Neuronal stem cell (in vitro differentiated cells): ENCODE measurements around the gene ROBO3.

Experiments used
- DNase-seq: peaks from one replicate; pipeline ENCODE4 v3.0.0-alpha.2; 2013; ENCODE audit warnings: low spot score
- H2AFZ ChIP-seq: one replicate; pipeline ENCODE4 v1.6.1; 2013; ENCODE audit warnings: mild to moderate bottlenecking, low read length, inconsistent platforms
- H2AK5ac ChIP-seq: 2 replicates; pipeline ENCODE4 v1.6.1; 2013; ENCODE audit warnings: low read depth, mild to moderate bottlenecking, inconsistent platforms, low read length, moderate library complexity, mixed read lengths
- H2BK120ac ChIP-seq: 2 replicates; pipeline ENCODE4 v1.6.1; 2013; ENCODE audit warnings: low read depth, mild to moderate bottlenecking, inconsistent platforms, low read length, moderate library complexity, mixed read lengths
- H2BK12ac ChIP-seq: one replicate; pipeline ENCODE4 v1.6.1; 2013; ENCODE audit warnings: low read length, inconsistent platforms
- H2BK15ac ChIP-seq: 2 replicates; pipeline ENCODE4 v1.6.1; 2013; ENCODE audit warnings: mild to moderate bottlenecking, low read length, inconsistent platforms, mixed read lengths
- H2BK5ac ChIP-seq: one replicate; pipeline ENCODE4 v1.6.1; 2013; ENCODE audit warnings: inconsistent platforms, mild to moderate bottlenecking, low read length, moderate library complexity
- H3K14ac ChIP-seq: one replicate; pipeline ENCODE4 v1.6.1; 2013; ENCODE audit warnings: low read length, inconsistent platforms
- H3K18ac ChIP-seq: 2 replicates; pipeline ENCODE4 v1.6.1; 2013; ENCODE audit warnings: low read length, inconsistent platforms
- H3K23ac ChIP-seq: 2 replicates; pipeline ENCODE4 v1.6.1; 2013; ENCODE audit warnings: low read depth, mild to moderate bottlenecking, mixed read lengths, low read length, inconsistent platforms; ENCODE audit not compliant: poor library complexity
- H3K27ac ChIP-seq: replicated peaks from 3 replicates; pipeline ENCODE4 v1.5.1; 2013; ENCODE audit warnings: low read length, inconsistent platforms
- H3K27me3 ChIP-seq, 3 experiments: 2 replicates each; pipeline ENCODE4 v1.6.1; 2013; ENCODE audit warnings: low read length in 3 of 3, mild to moderate bottlenecking in 2 of 3, inconsistent platforms in 1 of 3, low read depth in 1 of 3, mixed read lengths in 1 of 3, moderate library complexity in 1 of 3; ENCODE audit not compliant: control insufficient read depth in 3 of 3, insufficient read depth in 3 of 3
- H3K36me3 ChIP-seq, 2 donors: replicated peaks in 1 of 2; 2 replicates each; pipeline ENCODE4 v1.6.1; 2013; ENCODE audit warnings: low read length in 2 of 2; ENCODE audit not compliant: control insufficient read depth in 2 of 2, insufficient read depth in 2 of 2
- H3K4ac ChIP-seq: 2 replicates; pipeline ENCODE4 v1.6.1; 2013; ENCODE audit warnings: inconsistent platforms, mild to moderate bottlenecking, low read length, moderate library complexity
- H3K4me1 ChIP-seq, 2 donors: 1 replicate in 1 of 2; 2 replicates in 1 of 2; pipeline ENCODE4 v1.6.1; 2013; ENCODE audit warnings: low read length in 2 of 2, low read depth in 1 of 2; ENCODE audit not compliant: control insufficient read depth in 2 of 2, insufficient read depth in 1 of 2
- H3K4me2 ChIP-seq: one replicate; pipeline ENCODE4 v1.6.1; 2013; ENCODE audit warnings: mild to moderate bottlenecking, low read length, inconsistent platforms; ENCODE audit not compliant: insufficient read depth, poor library complexity, severe bottlenecking
- H3K4me3 ChIP-seq, 2 donors: 2 replicates each; pipeline ENCODE4 v1.5.1; 2013; ENCODE audit warnings: low read length in 2 of 2, mild to moderate bottlenecking in 2 of 2, inconsistent platforms in 1 of 2, moderate library complexity in 1 of 2
- H3K79me1 ChIP-seq: one replicate; pipeline ENCODE4 v1.6.1; 2013; ENCODE audit warnings: low read depth, mild to moderate bottlenecking, inconsistent platforms, low read length, moderate library complexity
- H3K9ac ChIP-seq: one replicate; pipeline ENCODE4 v1.6.1; 2013; ENCODE audit warnings: mild to moderate bottlenecking, low read depth, low read length, inconsistent platforms; ENCODE audit not compliant: poor library complexity
- H3K9me3 ChIP-seq, 2 donors: replicated peaks in 1 of 2; 2 replicates each; pipeline versions ENCODE3 to v1.6.1; 2013; ENCODE audit warnings: low read length in 2 of 2, mild to moderate bottlenecking in 2 of 2, inconsistent platforms in 1 of 2, low read depth in 1 of 2, mixed read lengths in 1 of 2, moderate library complexity in 1 of 2; ENCODE audit not compliant: control insufficient read depth in 2 of 2, insufficient read depth in 1 of 2
- H4K8ac ChIP-seq: one replicate; pipeline ENCODE4 v1.6.1; 2013; ENCODE audit warnings: low read depth, mild to moderate bottlenecking, inconsistent platforms, low read length, moderate library complexity
- H4K91ac ChIP-seq: one replicate; pipeline ENCODE4 v1.6.1; 2013; ENCODE audit warnings: low read length, low read depth, mild to moderate bottlenecking, inconsistent platforms; ENCODE audit not compliant: poor library complexity
- WGBS, 2 donors: extraction: QIAGEN DNeasy Blood & Tissue Kit; methylation state at CpG; one replicate each; pipeline ENCODE4 v1.1.7; 2013; ENCODE audit warnings: missing lambda C conversion rate in 2 of 2, mixed read lengths in 1 of 2; ENCODE audit not compliant: insufficient read length in 2 of 2, insufficient replicate concordance in 1 of 2; ENCODE audit errors: extremely low coverage in 2 of 2; 5-methylcytosine and 5-hydroxymethylcytosine counted together

Gene ROBO3

GRCh38 chr11:124823512-124824376 is 41.5 kb upstream of the ROBO3 start:
- Histone ChIP-seq H3K27ac (no peak overlapping the region), H3K9ac (no peak overlapping the region), H2BK15ac (no peak overlapping the region), H3K4me2 (no peak overlapping the region), H4K8ac (no peak overlapping the region), H3K9me3 (peaks cover 0 to 4% of the 10 kb centered on the region in 2 donors), H2AK5ac (no peak overlapping the region), H2BK5ac (no peak overlapping the region), H3K36me3 (no peaks in the 10 kb centered on the region), H3K27me3 (peaks cover 0 to 36% (median 0%) of the 10 kb centered on the region in 3 experiments), H3K14ac (no peak overlapping the region), H3K23ac (no peak overlapping the region), H2BK12ac (no peak overlapping the region), H3K79me1 (no peaks in the 10 kb centered on the region), H4K91ac (no peak overlapping the region), H2BK120ac (no peak overlapping the region), H3K4me3 (no peak overlapping the region), H2AFZ (no peak overlapping the region), H3K4ac (no peak overlapping the region), H3K18ac (no peak overlapping the region), H3K4me1 (peaks cover 0 to 1% of the 10 kb centered on the region in 2 donors)
- no CpG with 5 or more reads among the region's 8 CpGs for WGBS, 2 donors
- no peak for DNase-seq

GRCh38 chr11:124825876-124826275 is 39.4 kb upstream of the ROBO3 start:
- Histone ChIP-seq H3K9ac (no peak overlapping the region), H2AFZ (no peak overlapping the region), H2BK5ac (no peak overlapping the region), H3K27ac (no peak overlapping the region), H3K9me3 (peaks cover 0 to 4% of the 10 kb centered on the region in 2 donors), H4K91ac (no peak overlapping the region), H4K8ac (no peak overlapping the region), H3K18ac (no peak overlapping the region), H2AK5ac (no peak overlapping the region), H3K4ac (no peak overlapping the region), H3K27me3 (peaks cover 0 to 34% (median 0%) of the 10 kb centered on the region in 3 experiments), H3K4me1 (peaks cover 0 to 1% of the 10 kb centered on the region in 2 donors), H2BK120ac (no peak overlapping the region), H3K4me2 (no peak overlapping the region), H3K4me3 (no peak overlapping the region), H3K79me1 (no peaks in the 10 kb centered on the region), H3K23ac (no peak overlapping the region), H3K36me3 (no peaks in the 10 kb centered on the region), H2BK15ac (no peak overlapping the region), H3K14ac (no peak overlapping the region), H2BK12ac (no peak overlapping the region)
- no CpG with 5 or more reads among the region's 3 CpGs for WGBS, 2 donors
- DNase-seq, result no peak

- peaks cover 0 to 35% (median 0%) of the 10 kb centered on the region in 3 experiments for H3K27me3 ChIP-seq
- no peak overlapping the region for H3K27ac ChIP-seq
- no peak overlapping the region for H2BK5ac ChIP-seq
- H3K9me3 ChIP-seq, result no peaks in the 10 kb centered on the region
- DNase-seq, result no peak
- no peak overlapping the region for H2BK12ac ChIP-seq
- no peak overlapping the region for H4K8ac ChIP-seq
- no peak overlapping the region for H3K14ac ChIP-seq
- H3K23ac ChIP-seq, result no peak overlapping the region
- H3K4me1 ChIP-seq, result no peaks in the 10 kb centered on the region
- no peak overlapping the region for H3K9ac ChIP-seq
- no peak overlapping the region for H2AFZ ChIP-seq
- WGBS, 2 donors, result no CpG with 5 or more reads among the region's 3 CpGs
- H3K18ac ChIP-seq, result no peak overlapping the region
- no peak overlapping the region for H2BK15ac ChIP-seq
- no peaks in the 10 kb centered on the region for H3K36me3 ChIP-seq
- no peaks in the 10 kb centered on the region for H3K79me1 ChIP-seq
- H3K4me3 ChIP-seq, result no peak overlapping the region
- no peak overlapping the region for H3K4ac ChIP-seq
- H2AK5ac ChIP-seq, result no peak overlapping the region
- H3K4me2 ChIP-seq, result no peak overlapping the region
- no peak overlapping the region for H4K91ac ChIP-seq
- no peak overlapping the region for H2BK120ac ChIP-seq
Observed at GRCh38 chr11:124829986-124830385, 35.2 kb upstream of the ROBO3 start.

- H3K23ac ChIP-seq, result no peak overlapping the region
- H3K79me1 ChIP-seq, result no peaks in the 10 kb centered on the region
- H3K4me3 ChIP-seq, result no peak overlapping the region
- no peak overlapping the region for H3K9ac ChIP-seq
- no peaks in the 10 kb centered on the region for H3K9me3 ChIP-seq
- H2AK5ac ChIP-seq, result no peak overlapping the region
- no peak overlapping the region for H3K14ac ChIP-seq
- no peak overlapping the region for H2BK15ac ChIP-seq
- no peak overlapping the region for H3K4ac ChIP-seq
- no peak overlapping the region for H2BK12ac ChIP-seq
- no peak overlapping the region for H2BK120ac ChIP-seq
- H3K27ac ChIP-seq, result no peak overlapping the region
- DNase-seq, result no peak
- H2BK5ac ChIP-seq, result no peak overlapping the region
- no peak overlapping the region for H2AFZ ChIP-seq
- no peak overlapping the region for H4K8ac ChIP-seq
- peaks cover 0 to 35% (median 0%) of the 10 kb centered on the region in 3 experiments for H3K27me3 ChIP-seq
- WGBS, 2 donors, result no CpG with 5 or more reads among the region's 3 CpGs
- no peaks in the 10 kb centered on the region for H3K4me1 ChIP-seq
- H3K18ac ChIP-seq, result no peak overlapping the region
- H4K91ac ChIP-seq, result no peak overlapping the region
- no peak overlapping the region for H3K4me2 ChIP-seq
- H3K36me3 ChIP-seq, result no peaks in the 10 kb centered on the region
Observed at GRCh38 chr11:124830749-124831148, 34.5 kb upstream of the ROBO3 start.
